ENCODE data around the gene DDX17.

DNA sequence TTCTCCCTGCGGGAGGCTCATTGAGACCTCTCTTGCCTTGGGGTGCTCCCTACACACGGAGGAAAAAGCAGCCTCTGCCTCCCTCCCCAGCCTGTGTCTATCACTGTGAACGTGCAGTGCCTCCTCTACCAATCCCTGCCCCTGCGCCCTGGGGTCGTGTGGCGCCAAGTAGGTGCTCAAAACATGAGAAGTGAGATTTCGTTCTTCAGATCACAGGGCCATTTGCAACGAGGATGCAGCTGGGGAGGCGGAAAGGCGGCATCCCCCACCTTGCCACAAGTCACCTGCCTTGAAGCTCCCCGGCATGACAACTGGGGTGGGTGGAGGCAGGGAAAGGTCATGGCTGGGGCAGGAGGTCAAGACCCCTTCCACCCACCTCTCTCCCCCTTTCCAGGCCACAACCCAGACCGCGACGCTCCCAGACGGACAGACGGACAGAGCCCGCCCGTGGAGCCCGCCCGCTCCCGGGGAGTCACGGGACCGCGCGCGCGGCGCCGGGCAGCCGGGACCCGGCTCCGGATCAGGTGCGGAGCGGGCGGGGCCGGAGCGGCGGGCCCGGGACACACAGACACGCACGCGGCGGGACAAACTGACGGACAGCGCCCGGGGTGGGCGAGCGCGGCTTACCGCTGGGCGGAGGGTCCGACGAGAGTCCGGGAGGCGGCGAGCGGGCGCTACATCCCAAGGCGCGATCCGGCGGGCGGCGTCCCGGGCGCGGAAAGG, 51.6 kb downstream of the DDX17 start:
- no peak for TF ChIP-seq BHLHE40 (IDR thresholded peaks at IDR 0.05; ENCODE audit: borderline replicate concordance)
- no peak for TF ChIP-seq FOXK2 (IDR thresholded peaks at IDR 0.05)
- TF ChIP-seq TARDBP (IDR thresholded peaks at IDR 0.05), result no peak

Data from HEK293T (cell line).